GM12864 (cell line): ENCODE results near the gene OLFML3.
"Not testable (repeated sequence)": the region's sequence is repeated elsewhere in the genome, so short reads cannot be mapped to it uniquely, and the experiment has no call there.

Source experiments
- DNase-seq: peaks from one replicate; pipeline ENCODE4 v3.0.0-alpha.2; 2011; ENCODE audit warnings: low read depth
- H3K4me3 ChIP-seq: 2 replicates; pipeline ENCODE4 v1.5.1; 2011; ENCODE audit warnings: mild to moderate bottlenecking, low read depth, low read length, control low read depth
- TF ChIP-seq, protein P1 (sequence below): IDR thresholded peaks from 2 replicates; pipeline ENCODE4 v1.5.1; 2011; ENCODE audit warnings: low read depth, mild to moderate bottlenecking, moderate library complexity, low read length, control low read depth, inconsistent platforms; ENCODE audit errors: missing control alignments

Gene OLFML3

DNA sequence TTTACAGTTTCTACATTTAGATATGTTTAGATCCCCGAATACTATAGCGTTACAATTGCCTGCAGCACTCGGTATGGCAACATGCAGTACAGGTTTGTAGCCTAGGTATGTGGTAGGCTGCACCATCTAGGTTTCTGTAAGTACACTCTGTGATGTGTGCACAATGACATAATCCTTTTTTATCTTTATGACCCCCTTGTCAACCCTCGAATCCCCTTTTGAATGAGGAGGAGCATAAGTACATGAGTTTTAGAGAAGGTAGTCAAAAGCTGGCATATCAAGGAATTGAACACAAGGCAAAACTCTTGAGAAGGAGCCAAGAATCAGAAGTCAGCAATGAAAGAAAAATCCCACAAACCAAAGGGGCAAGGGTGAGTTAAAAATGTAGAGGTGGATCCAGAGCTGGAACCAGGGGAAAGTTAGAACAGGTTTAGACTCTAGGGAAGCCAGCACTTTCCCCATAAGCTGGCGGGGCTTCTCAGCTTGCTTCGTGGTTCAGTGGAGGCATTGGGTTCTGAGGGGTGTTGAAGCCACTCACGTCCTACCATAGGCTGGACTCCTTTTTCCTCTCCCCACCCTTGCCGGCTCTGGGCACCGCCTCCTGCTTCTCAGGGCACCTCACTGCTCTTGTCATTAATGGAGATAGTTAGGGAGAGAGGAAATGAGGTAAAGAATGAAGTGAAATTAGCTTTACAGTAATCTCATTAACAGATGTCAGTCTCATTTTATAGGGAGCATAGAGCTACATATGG lies 31.3 kb downstream of the OLFML3 start:
- H3K4me3 ChIP-seq = no peak overlapping the region
- TF ChIP-seq, protein P1, sequence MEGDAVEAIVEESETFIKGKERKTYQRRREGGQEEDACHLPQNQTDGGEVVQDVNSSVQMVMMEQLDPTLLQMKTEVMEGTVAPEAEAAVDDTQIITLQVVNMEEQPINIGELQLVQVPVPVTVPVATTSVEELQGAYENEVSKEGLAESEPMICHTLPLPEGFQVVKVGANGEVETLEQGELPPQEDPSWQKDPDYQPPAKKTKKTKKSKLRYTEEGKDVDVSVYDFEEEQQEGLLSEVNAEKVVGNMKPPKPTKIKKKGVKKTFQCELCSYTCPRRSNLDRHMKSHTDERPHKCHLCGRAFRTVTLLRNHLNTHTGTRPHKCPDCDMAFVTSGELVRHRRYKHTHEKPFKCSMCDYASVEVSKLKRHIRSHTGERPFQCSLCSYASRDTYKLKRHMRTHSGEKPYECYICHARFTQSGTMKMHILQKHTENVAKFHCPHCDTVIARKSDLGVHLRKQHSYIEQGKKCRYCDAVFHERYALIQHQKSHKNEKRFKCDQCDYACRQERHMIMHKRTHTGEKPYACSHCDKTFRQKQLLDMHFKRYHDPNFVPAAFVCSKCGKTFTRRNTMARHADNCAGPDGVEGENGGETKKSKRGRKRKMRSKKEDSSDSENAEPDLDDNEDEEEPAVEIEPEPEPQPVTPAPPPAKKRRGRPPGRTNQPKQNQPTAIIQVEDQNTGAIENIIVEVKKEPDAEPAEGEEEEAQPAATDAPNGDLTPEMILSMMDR = no peak
- DNase-seq = no peak

DNA sequence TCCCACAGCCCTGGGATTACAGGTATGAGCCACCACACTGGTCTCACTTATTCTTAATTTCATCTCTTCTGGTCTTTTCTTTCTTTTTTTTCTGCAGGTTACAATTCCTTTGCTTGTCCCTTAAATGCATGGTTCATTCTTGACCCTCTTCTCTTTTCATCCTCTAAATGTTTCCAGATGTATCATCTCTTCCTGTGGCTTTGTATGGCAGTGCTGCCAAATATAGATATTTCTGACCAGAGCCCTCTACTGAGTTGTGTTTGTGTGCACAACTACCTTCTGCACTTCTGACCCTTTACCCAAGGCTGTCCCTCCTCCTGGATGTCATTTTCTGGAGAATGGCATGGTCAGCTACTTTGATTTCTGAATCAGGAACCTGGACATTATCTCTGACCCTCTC lies 32.5 kb downstream of the OLFML3 start:
- H3K4me3 ChIP-seq = no peak overlapping the region
- no peak for DNase-seq
- TF ChIP-seq, protein P1 = no peak

DNA sequence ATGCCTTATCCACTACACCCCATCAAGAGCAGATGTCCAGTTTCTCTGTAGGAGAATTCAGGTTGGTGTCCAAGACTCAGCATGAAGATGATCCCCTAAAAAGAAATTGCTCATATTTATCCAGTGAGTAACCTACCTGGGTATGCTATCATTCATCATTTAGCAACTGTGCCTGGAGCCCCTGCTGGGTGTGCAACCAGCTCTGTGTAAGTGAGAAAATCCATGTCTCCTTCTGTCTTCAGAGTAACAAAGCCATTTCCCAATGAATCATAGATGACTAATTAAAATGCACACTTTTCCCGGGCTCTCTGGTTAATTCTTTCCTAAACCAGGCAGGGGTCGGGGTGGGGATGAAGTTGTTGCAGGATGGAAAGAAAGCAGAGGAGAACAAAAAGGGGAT lies 35.8 kb downstream of the OLFML3 start:
- no peak for DNase-seq
- no peak overlapping the region for H3K4me3 ChIP-seq
- TF ChIP-seq, protein P1 = no peak

DNA sequence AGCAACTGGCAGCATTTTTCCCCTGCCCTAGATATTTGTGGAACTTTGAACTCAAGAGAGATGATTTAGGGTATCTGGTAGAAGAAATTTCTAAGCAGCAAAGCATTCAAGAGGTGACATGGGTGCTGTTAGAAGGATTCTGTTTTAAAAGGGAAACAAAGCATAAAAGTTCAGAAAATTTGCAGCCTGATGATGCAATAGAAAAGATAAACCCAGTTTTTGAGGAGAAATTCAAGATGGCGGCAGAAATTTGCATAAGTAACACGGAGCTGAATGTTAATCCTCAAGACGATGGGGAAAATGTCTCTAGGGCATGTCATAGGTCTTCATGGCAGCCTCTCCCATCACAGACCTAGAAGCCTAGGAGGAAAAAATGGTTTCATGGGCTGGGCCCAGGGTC lies 40.5 kb downstream of the OLFML3 start:
- not testable (repeated sequence) for DNase-seq, H3K4me3 ChIP-seq

DNA sequence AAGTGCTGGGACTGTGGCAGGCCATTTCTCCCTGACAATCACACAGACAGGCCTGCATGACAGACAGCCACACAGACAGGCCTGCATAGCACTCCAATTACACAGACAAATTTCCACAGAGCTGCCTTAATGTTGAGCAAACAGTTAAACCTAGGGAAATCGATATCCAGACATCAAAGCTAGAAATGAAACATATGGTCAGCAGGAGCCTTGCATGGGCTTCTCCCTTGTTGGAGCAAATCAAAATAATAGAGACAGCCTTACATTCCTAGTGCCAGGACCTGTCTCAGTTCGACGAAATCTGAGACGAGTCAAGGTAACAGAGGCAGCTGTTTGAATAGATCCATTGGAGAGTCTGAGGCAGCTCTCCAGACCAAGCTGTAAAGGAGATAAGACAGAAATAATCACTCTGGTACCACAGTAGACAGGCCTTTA lies 42.4 kb downstream of the OLFML3 start:
- H3K4me3 ChIP-seq = no peak overlapping the region
- no peak for DNase-seq
- TF ChIP-seq, protein P1 = no peak

DNA sequence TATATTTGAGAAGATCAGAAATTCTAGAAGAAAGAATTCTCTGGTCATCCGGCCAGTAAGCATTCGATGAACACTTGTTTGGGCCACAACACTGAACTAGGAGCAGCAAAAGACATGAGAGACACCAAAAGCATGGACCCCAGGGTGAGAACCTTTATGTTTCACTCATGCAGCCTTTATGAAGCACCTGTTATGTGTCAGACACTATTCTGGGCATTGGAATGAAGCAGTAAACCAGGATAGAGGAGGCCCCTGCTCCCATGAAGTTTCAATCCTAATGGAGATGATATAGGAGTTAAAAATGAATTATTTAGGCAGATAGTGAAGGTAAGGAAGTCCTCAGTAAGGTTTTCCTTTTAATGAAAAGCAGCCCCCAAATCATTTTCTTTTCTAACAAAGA lies 43.6 kb downstream of the OLFML3 start:
- DNase-seq = no peak
- TF ChIP-seq, protein P1 = no peak

DNA sequence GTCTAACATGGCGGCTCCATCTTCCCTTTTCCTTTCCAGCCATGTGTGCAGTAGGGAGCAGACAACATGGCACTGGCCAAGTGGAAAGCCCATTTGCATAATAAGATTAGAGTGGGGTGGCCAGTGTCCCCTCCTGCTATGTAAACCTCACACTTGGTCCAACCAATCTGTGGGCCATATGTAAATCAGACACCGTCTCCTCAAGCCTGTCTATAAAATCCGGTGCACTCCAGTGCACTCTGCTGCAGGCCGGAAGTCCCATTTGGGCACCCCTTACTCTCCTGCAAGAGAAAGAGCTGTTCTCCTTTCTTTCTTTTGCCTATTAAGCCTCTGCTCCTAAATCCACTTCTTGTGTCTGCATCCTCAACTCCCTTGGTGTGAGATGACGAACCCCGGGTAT lies 44.1 kb downstream of the OLFML3 start:
- TF ChIP-seq, protein P1 = no peak
- DNase-seq = no peak
- H3K4me3 ChIP-seq = no peak overlapping the region

More for the DNA sequence above, 43.6 kb downstream of the OLFML3 start:
- H3K4me3 ChIP-seq = no peak overlapping the region
